Activated T-cell treated with anti-CD3 and anti-CD28 coated beads for 4 hours (primary cell): ENCODE measurements around the gene GSE1.

Source experiments
- DNase-seq: peaks from one replicate; pipeline ENCODE4 v3.0.0-alpha.2; 2020

GSE1 gene

GRCh38 chr16:85686912-85687591, 73.9 kb downstream of the GSE1 start:
- no peak for DNase-seq

- DNase-seq = no peak
These were observed 74.7 kb downstream of the GSE1 start for GRCh38 chr16:85687651-85688471.

GRCh38 chr16:85688586-85689284, 75.6 kb downstream of the GSE1 start, which contains the start of gene GINS2:
Gene GINS2 (minus strand): TSS chr16:85688954. CDS start chr16:85688898, 56 bp downstream.
- peak; percentile 85 for DNase-seq

- no peak for DNase-seq
These were observed 76.3 kb downstream of the GSE1 start for GRCh38 chr16:85689285-85689949.

GRCh38 chr16:85689950-85690320, 76.8 kb downstream of the GSE1 start:
- no peak for DNase-seq

GRCh38 chr16:85690469-85691064, 77.4 kb downstream of the GSE1 start:
- DNase-seq = no peak

- DNase-seq = no peak
These were observed 82.3 kb downstream of the GSE1 start for GRCh38 chr16:85695196-85696128.

- no peak for DNase-seq
These were observed 83.7 kb downstream of the GSE1 start for GRCh38 chr16:85696781-85697180.

- DNase-seq = no peak
These were observed 84.3 kb downstream of the GSE1 start for GRCh38 chr16:85697431-85697830.

GRCh38 chr16:85698459-85698891, 85.4 kb downstream of the GSE1 start:
- DNase-seq = no peak

GRCh38 chr16:85698935-85699558, 85.9 kb downstream of the GSE1 start:
- DNase-seq = no peak

- DNase-seq = no peak
These were observed 86.5 kb downstream of the GSE1 start for GRCh38 chr16:85699628-85700027.

GRCh38 chr16:85704011-85704410, 90.9 kb downstream of the GSE1 start:
- DNase-seq = no peak

- no peak for DNase-seq
These were observed 92.1 kb downstream of the GSE1 start for GRCh38 chr16:85704900-85705846.

- DNase-seq = no peak
These were observed 93.4 kb downstream of the GSE1 start for GRCh38 chr16:85706449-85707034.

GRCh38 chr16:85707528-85708095, 94.5 kb downstream of the GSE1 start:
- no peak for DNase-seq

- DNase-seq = no peak
These were observed 95.2 kb downstream of the GSE1 start for GRCh38 chr16:85708338-85708737.

- no peak for DNase-seq
These were observed 96.9 kb downstream of the GSE1 start for GRCh38 chr16:85709766-85710585.
